Astrocyte (in vitro differentiated cells and primary cell): ENCODE results near the gene CARD11. TPM values are rescaled to one million over a fixed set of nuclear protein-coding genes. Genes with fewer than 3 reads are reported as not detected.

ENCODE experiments used
- DNase-seq: peaks from one replicate; pipeline ENCODE4 v3.0.0-alpha.2; 2010; ENCODE audit warnings: low read depth
- FAIRE-seq: peaks from 2 replicates; lab custom pipeline; 2011; peaks lifted over from hg19 to GRCh38; lab: Jason Lieb, UNC
- H2AFZ ChIP-seq: 2 replicates; pipeline ENCODE4 v1.6.0; 2012; ENCODE audit warnings: low read depth, low read length, inconsistent platforms
- H3K27ac ChIP-seq: 2 replicates; pipeline ENCODE4 v1.5.1; 2011; ENCODE audit warnings: low read depth, low read length, inconsistent platforms
- H3K27me3 ChIP-seq: 2 replicates; pipeline ENCODE4 v1.6.0; 2011; ENCODE audit warnings: low read length, inconsistent platforms; ENCODE audit not compliant: insufficient read depth
- H3K36me3 ChIP-seq: 2 replicates; pipeline ENCODE4 v1.5.1; 2011; ENCODE audit warnings: low read length, inconsistent platforms; ENCODE audit not compliant: insufficient read depth
- H3K4me1 ChIP-seq: 2 replicates; pipeline ENCODE4 v1.5.1; 2011; ENCODE audit warnings: low read length, inconsistent platforms; ENCODE audit not compliant: insufficient read depth
- H3K4me2 ChIP-seq: 2 replicates; pipeline ENCODE4 v1.6.0; 2012; ENCODE audit warnings: low read length, inconsistent platforms
- H3K4me3 ChIP-seq: 2 replicates; pipeline ENCODE4 v1.5.1; 2011; ENCODE audit warnings: low read depth, mild to moderate bottlenecking, low read length, inconsistent platforms; ENCODE audit not compliant: insufficient read depth
- H3K79me2 ChIP-seq: 2 replicates; pipeline ENCODE4 v1.6.0; 2012; ENCODE audit warnings: mild to moderate bottlenecking, low read length, inconsistent platforms; ENCODE audit not compliant: insufficient read depth
- H3K9ac ChIP-seq: 2 replicates; pipeline ENCODE4 v1.6.0; 2012; ENCODE audit warnings: mild to moderate bottlenecking, low read length, inconsistent platforms
- H3K9me3 ChIP-seq: 2 replicates; pipeline ENCODE4 v1.5.1; 2012; ENCODE audit warnings: low read depth, mild to moderate bottlenecking, low read length, inconsistent platforms; ENCODE audit not compliant: insufficient read depth
- H4K20me1 ChIP-seq: 2 replicates; pipeline ENCODE4 v1.6.0; 2012; ENCODE audit warnings: low read length, inconsistent platforms; ENCODE audit not compliant: insufficient read depth
- H3K27ac Mint-ChIP-seq: one replicate; pipeline ENCODE4 v1.8.0; 2021; ENCODE audit warnings: mild to moderate bottlenecking, mixed read lengths; ENCODE audit not compliant: unreplicated experiment
- H3K27me3 Mint-ChIP-seq: one replicate; pipeline ENCODE4 v1.8.0; 2021; ENCODE audit warnings: low read depth, mixed read lengths; ENCODE audit not compliant: unreplicated experiment
- H3K36me3 Mint-ChIP-seq: one replicate; pipeline ENCODE4 v1.8.0; 2021; ENCODE audit warnings: low read depth, mixed read lengths; ENCODE audit not compliant: unreplicated experiment
- H3K4me1 Mint-ChIP-seq: one replicate; pipeline ENCODE4 v1.8.0; 2021; ENCODE audit warnings: low read depth, mixed read lengths; ENCODE audit not compliant: unreplicated experiment
- H3K4me3 Mint-ChIP-seq: one replicate; pipeline ENCODE4 v1.8.0; 2021; ENCODE audit warnings: mild to moderate bottlenecking, moderate library complexity, mixed read lengths; ENCODE audit not compliant: unreplicated experiment
- H3K9me3 Mint-ChIP-seq: one replicate; pipeline ENCODE4 v1.8.0; 2021; ENCODE audit warnings: mild to moderate bottlenecking, mixed read lengths; ENCODE audit not compliant: unreplicated experiment
- CTCF ChIP-seq: IDR thresholded peaks from 2 replicates; pipeline ENCODE4 v1.5.1; 2011; ENCODE audit warnings: low read depth, mild to moderate bottlenecking, inconsistent platforms, low read length, moderate library complexity; ENCODE audit not compliant: insufficient read depth
- EZH2 ChIP-seq: IDR thresholded peaks from 2 replicates; pipeline ENCODE4 v1.6.1; 2012; ENCODE audit warnings: mild to moderate bottlenecking, low read length, inconsistent platforms; ENCODE audit not compliant: insufficient read depth
- total RNA-seq: library from RNA; stranded (reverse); gene quantifications from 2 replicates; pipeline ENCODE4 v1.2.1, GENCODE V29; 2021

CARD11 gene
- total RNA-seq, 1 donor from 2014 or later: 9.5 TPM

- Histone ChIP-seq H3K9me3 (no peaks in the 10 kb centered on the region), H3K4me3 (no peak overlapping the region), H2AFZ (no peak overlapping the region), H3K27ac (no peak overlapping the region), H4K20me1 (no peaks in the 10 kb centered on the region), H3K4me1 (peaks cover 4% of the 10 kb centered on the region), H3K79me2 (no peaks in the 10 kb centered on the region), H3K27me3 (no peaks in the 10 kb centered on the region), H3K4me2 (no peak overlapping the region), H3K36me3 (no peaks in the 10 kb centered on the region), H3K9ac (no peak overlapping the region)
- no peak overlapping the region for H3K27ac Mint-ChIP-seq
- no peaks in the 10 kb centered on the region for H3K27me3 Mint-ChIP-seq
- H3K36me3 Mint-ChIP-seq: no peaks in the 10 kb centered on the region
- peaks cover 3% of the 10 kb centered on the region for H3K9me3 Mint-ChIP-seq
- TF ChIP-seq CTCF (no peak), EZH2 (no peak)
- no peak for DNase-seq
- FAIRE-seq: no peak
- H3K4me1 Mint-ChIP-seq: peaks cover 3% of the 10 kb centered on the region
- no peak overlapping the region for H3K4me3 Mint-ChIP-seq
These were observed 83.7 kb downstream of the CARD11 start for GRCh38 chr7:2959828-2960599.

GRCh38 chr7:2959103-2959680, 84.5 kb downstream of the CARD11 start:
- Histone ChIP-seq H3K4me2 (no peak overlapping the region), H3K79me2 (no peaks in the 10 kb centered on the region), H3K9me3 (no peaks in the 10 kb centered on the region), H3K27me3 (no peaks in the 10 kb centered on the region), H3K4me3 (no peak overlapping the region), H3K36me3 (no peaks in the 10 kb centered on the region), H4K20me1 (no peaks in the 10 kb centered on the region), H2AFZ (no peak overlapping the region), H3K4me1 (peaks cover 4% of the 10 kb centered on the region), H3K27ac (no peak overlapping the region), H3K9ac (no peak overlapping the region)
- peaks cover under 1% of the 10 kb centered on the region for H3K27me3 Mint-ChIP-seq
- H3K36me3 Mint-ChIP-seq: no peaks in the 10 kb centered on the region
- H3K27ac Mint-ChIP-seq: no peak overlapping the region
- peaks cover 3% of the 10 kb centered on the region for H3K9me3 Mint-ChIP-seq
- FAIRE-seq: no peak
- no peak for TF ChIP-seq CTCF
- no peak for TF ChIP-seq EZH2
- no peak for DNase-seq
- no peak overlapping the region for H3K4me3 Mint-ChIP-seq
- peaks cover 3% of the 10 kb centered on the region for H3K4me1 Mint-ChIP-seq
